GM19240 (cell line): ENCODE data around the gene PLXNA4.

ENCODE experiments used
- DNase-seq: peaks from one replicate; pipeline ENCODE4 v3.0.0; 2011; ENCODE audit warnings: low spot score; ENCODE audit not compliant: insufficient read length

The PLXNA4 gene

GRCh38 chr7:132565441-132565840 is 10.8 kb downstream of the PLXNA4 start:
- DNase-seq = no peak

- no peak for DNase-seq
Observed at GRCh38 chr7:132564849-132565248, 11.4 kb downstream of the PLXNA4 start.

GRCh38 chr7:132564090-132564489 is 12.2 kb downstream of the PLXNA4 start:
- no peak for DNase-seq

- no peak for DNase-seq
Observed at GRCh38 chr7:132562690-132563089, 13.6 kb downstream of the PLXNA4 start.

- no peak for DNase-seq
Observed at GRCh38 chr7:132561763-132562162, 14.5 kb downstream of the PLXNA4 start.

- no peak for DNase-seq
Observed at GRCh38 chr7:132560825-132561529, 15.3 kb downstream of the PLXNA4 start.

GRCh38 chr7:132560105-132560504 is 16.2 kb downstream of the PLXNA4 start:
- DNase-seq = no peak

- no peak for DNase-seq
Observed at GRCh38 chr7:132558815-132559214, 17.5 kb downstream of the PLXNA4 start.

GRCh38 chr7:132557489-132558044 is 18.7 kb downstream of the PLXNA4 start:
- no peak for DNase-seq

GRCh38 chr7:132554446-132554845 is 21.8 kb downstream of the PLXNA4 start:
- DNase-seq = no peak

GRCh38 chr7:132553031-132553430 is 23.2 kb downstream of the PLXNA4 start:
- DNase-seq = no peak

- DNase-seq = no peak
Observed at GRCh38 chr7:132551886-132552285, 24.4 kb downstream of the PLXNA4 start.

- DNase-seq = no peak
Observed at GRCh38 chr7:132551439-132551838, 24.8 kb downstream of the PLXNA4 start.

- no peak for DNase-seq
Observed at GRCh38 chr7:132548489-132549078, 27.7 kb downstream of the PLXNA4 start.

- DNase-seq = no peak
Observed at GRCh38 chr7:132547821-132548220, 28.4 kb downstream of the PLXNA4 start.

- no peak for DNase-seq
Observed at GRCh38 chr7:132546366-132547127, 29.7 kb downstream of the PLXNA4 start.

- no peak for DNase-seq
Observed at GRCh38 chr7:132545756-132546155, 30.5 kb downstream of the PLXNA4 start.

GRCh38 chr7:132544999-132545398 is 31.3 kb downstream of the PLXNA4 start:
- DNase-seq = no peak

GRCh38 chr7:132544025-132544424 is 32.2 kb downstream of the PLXNA4 start:
- no peak for DNase-seq

GRCh38 chr7:132542895-132543294 is 33.4 kb downstream of the PLXNA4 start:
- DNase-seq = no peak

GRCh38 chr7:132541656-132542055 is 34.6 kb downstream of the PLXNA4 start:
- no peak for DNase-seq

GRCh38 chr7:132537456-132538145 is 38.7 kb downstream of the PLXNA4 start:
- no peak for DNase-seq
